ENCODE data around the gene MYF6. TPM values are rescaled to one million over a fixed set of nuclear protein-coding genes. Genes with fewer than 3 reads are reported as not detected.

MYF6 gene
- total and polyA plus RNA-seq, 2 of the 13 experiments (the other 11 are each of a cell fraction or from before 2014, with no cell fraction given), result not detected

DNA sequence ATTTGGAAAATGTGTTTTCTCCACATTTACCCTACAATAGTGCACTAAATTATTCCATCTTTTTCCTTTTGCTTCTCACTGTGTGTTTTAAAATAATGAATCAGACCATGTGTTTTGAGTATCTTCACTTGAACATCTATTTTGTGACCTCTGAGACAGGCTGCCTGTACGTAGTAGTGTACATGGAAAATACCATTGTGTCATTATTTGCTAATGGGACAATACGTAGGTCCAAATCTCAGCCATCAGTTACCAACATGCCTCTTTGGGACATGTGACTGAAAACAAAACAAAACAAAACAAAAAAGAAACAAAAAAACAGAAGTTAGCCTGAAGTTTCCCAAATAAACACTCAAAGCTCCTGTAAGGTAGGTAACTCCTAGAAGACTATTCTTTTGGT is 7.1 kb upstream of the MYF6 start:
- Histone ChIP-seq H3K4me2 (ENCODE audit: low read depth, low read length) (no peak overlapping the region), H3K4me1 (ENCODE audit: insufficient read depth, low read length) (peaks cover 30% of the 10 kb centered on the region), H4K20me1 (ENCODE audit: insufficient read depth, low read length) (no peaks in the 10 kb centered on the region), H3K9ac (ENCODE audit: insufficient read depth, low read depth, low read length) (no peak overlapping the region), H3K9me3 (ENCODE audit: low read length) (no peaks in the 10 kb centered on the region), H2AFZ (ENCODE audit: low read length) (no peak overlapping the region), H3K4me3 (replicated peaks in 1 of 3; ENCODE audit: insufficient read depth in 1 of 3, low read depth in 2 of 3, low read length in 3 of 3) (no peak overlapping the region), H3K27ac (ENCODE audit: extremely low read length, insufficient read depth, low read length) (no peak overlapping the region), H3K36me3 (replicated peaks in 1 of 2; ENCODE audit: control insufficient read depth in 1 of 2, insufficient read depth in 2 of 2, low read length in 2 of 2) (no peaks in the 10 kb centered on the region), H3K27me3 (ENCODE audit: control insufficient read depth in 1 of 2, insufficient read depth in 2 of 2, low read length in 2 of 2) (no peaks in the 10 kb centered on the region), H3K79me2 (ENCODE audit: insufficient read depth, low read length) (no peaks in the 10 kb centered on the region)
- ATAC-seq, result no peak
- ChIA-PET CTCF (ENCODE audit: low intra/inter-chr PET ratio, low total read pairs) (no interaction called here), POLR2A (no interaction called here)
- in situ Hi-C loops (cut with HindIII; ENCODE audit: extremely low pct_ligation_motif_present, low pct_unique_long_range_greater_than_20kb), result no loop called here
- TF ChIP-seq, protein P1, sequence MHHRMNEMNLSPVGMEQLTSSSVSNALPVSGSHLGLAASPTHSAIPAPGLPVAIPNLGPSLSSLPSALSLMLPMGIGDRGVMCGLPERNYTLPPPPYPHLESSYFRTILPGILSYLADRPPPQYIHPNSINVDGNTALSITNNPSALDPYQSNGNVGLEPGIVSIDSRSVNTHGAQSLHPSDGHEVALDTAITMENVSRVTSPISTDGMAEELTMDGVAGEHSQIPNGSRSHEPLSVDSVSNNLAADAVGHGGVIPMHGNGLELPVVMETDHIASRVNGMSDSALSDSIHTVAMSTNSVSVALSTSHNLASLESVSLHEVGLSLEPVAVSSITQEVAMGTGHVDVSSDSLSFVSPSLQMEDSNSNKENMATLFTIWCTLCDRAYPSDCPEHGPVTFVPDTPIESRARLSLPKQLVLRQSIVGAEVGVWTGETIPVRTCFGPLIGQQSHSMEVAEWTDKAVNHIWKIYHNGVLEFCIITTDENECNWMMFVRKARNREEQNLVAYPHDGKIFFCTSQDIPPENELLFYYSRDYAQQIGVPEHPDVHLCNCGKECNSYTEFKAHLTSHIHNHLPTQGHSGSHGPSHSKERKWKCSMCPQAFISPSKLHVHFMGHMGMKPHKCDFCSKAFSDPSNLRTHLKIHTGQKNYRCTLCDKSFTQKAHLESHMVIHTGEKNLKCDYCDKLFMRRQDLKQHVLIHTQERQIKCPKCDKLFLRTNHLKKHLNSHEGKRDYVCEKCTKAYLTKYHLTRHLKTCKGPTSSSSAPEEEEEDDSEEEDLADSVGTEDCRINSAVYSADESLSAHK (CRISPR knock-in tag; IDR thresholded peaks at IDR 0.05; ENCODE audit: borderline replicate concordance), result no peak
- no peak for TF ChIP-seq RARA (CRISPR knock-in tag; IDR thresholded peaks at IDR 0.05)
- FAIRE-seq, result no peak
- intact Hi-C loops (cut with micrococcal nuclease; ENCODE audit: unreplicated experiment), result no loop called here
- no peak for DNase-seq (ENCODE audit: low spot score)
- WGBS (ENCODE audit: low lambda C conversion rate), result 16% methylated on average over 2 of the region's 2 CpGs
- BruUV-seq (replicated peaks), result no TSS peak

DNA sequence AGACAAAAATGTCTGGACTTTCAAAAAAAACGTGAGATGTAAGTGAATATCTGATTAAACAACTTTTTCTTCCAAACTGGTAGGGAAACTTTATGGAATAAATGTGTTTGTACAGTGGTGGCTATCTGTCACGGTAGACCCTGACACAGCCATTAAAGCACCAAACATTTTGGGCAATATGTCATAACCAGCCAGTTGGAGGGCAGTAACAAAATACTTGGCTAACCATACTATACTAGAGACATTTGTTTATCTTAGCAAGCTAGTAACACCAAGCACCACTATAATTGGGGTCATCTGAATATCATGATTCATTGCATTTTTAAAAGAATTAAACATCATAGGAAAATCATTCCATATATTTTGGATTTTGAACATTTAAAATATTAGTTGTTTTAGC is 6.0 kb upstream of the MYF6 start:
- BruUV-seq (replicated peaks), result no TSS peak
- no peak for FAIRE-seq
- Histone ChIP-seq H4K20me1 (ENCODE audit: insufficient read depth, low read length) (no peaks in the 10 kb centered on the region), H3K27me3 (ENCODE audit: control insufficient read depth in 1 of 2, insufficient read depth in 2 of 2, low read length in 2 of 2) (no peaks in the 10 kb centered on the region), H3K27ac (ENCODE audit: extremely low read length, insufficient read depth, low read length) (no peak overlapping the region), H2AFZ (ENCODE audit: low read length) (no peak overlapping the region), H3K4me3 (replicated peaks in 1 of 3; ENCODE audit: insufficient read depth in 1 of 3, low read depth in 2 of 3, low read length in 3 of 3) (no peak overlapping the region), H3K9me3 (ENCODE audit: low read length) (no peaks in the 10 kb centered on the region), H3K9ac (ENCODE audit: insufficient read depth, low read depth, low read length) (no peak overlapping the region), H3K4me1 (ENCODE audit: insufficient read depth, low read length) (peaks cover 30% of the 10 kb centered on the region), H3K36me3 (replicated peaks in 1 of 2; ENCODE audit: control insufficient read depth in 1 of 2, insufficient read depth in 2 of 2, low read length in 2 of 2) (no peaks in the 10 kb centered on the region), H3K4me2 (ENCODE audit: low read depth, low read length) (no peak overlapping the region), H3K79me2 (ENCODE audit: insufficient read depth, low read length) (no peaks in the 10 kb centered on the region)
- TF ChIP-seq, protein P2, sequence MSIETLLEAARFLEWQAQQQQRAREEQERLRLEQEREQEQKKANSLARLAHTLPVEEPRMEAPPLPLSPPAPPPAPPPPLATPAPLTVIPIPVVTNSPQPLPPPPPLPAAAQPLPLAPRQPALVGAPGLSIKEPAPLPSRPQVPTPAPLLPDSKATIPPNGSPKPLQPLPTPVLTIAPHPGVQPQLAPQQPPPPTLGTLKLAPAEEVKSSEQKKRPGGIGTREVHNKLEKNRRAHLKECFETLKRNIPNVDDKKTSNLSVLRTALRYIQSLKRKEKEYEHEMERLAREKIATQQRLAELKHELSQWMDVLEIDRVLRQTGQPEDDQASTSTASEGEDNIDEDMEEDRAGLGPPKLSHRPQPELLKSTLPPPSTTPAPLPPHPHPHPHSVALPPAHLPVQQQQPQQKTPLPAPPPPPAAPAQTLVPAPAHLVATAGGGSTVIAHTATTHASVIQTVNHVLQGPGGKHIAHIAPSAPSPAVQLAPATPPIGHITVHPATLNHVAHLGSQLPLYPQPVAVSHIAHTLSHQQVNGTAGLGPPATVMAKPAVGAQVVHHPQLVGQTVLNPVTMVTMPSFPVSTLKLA (IDR thresholded peaks at IDR 0.05), result no peak
- ChIA-PET CTCF (ENCODE audit: low intra/inter-chr PET ratio, low total read pairs) (no interaction called here), POLR2A (no interaction called here)
- no peak for DNase-seq (ENCODE audit: low spot score)
- 11% methylated on average over 2 of the region's 2 CpGs for WGBS (ENCODE audit: low lambda C conversion rate)
- intact Hi-C loops (cut with micrococcal nuclease; ENCODE audit: unreplicated experiment), result no loop called here
- in situ Hi-C loops (cut with HindIII; ENCODE audit: extremely low pct_ligation_motif_present, low pct_unique_long_range_greater_than_20kb), result no loop called here
- no peak for ATAC-seq
